COLO668 (cell line): ENCODE measurements around the gene TLR4.

Experiments
- DNase-seq: peaks from one replicate; lab custom pipeline; 2025; ENCODE audit not compliant: unreplicated experiment; lab: John Stamatoyannopoulos, UW

The TLR4 gene

GRCh38 chr9:117704024-117704575, at the start of gene TLR4:
TLR4 (plus strand) TSS chr9:117704403; CDS start chr9:117704473, 70 bp downstream.
- DNase-seq, result no peak

GRCh38 chr9:117656002-117656401, 48.2 kb upstream of the TLR4 start:
- DNase-seq, result no peak

- DNase-seq, result no peak
Measured at GRCh38 chr9:117662651-117663050, 41.6 kb upstream of the TLR4 start.

GRCh38 chr9:117664419-117664818, 39.8 kb upstream of the TLR4 start:
- DNase-seq, result no peak

GRCh38 chr9:117665601-117666385, 38.4 kb upstream of the TLR4 start:
- DNase-seq, result no peak

GRCh38 chr9:117671468-117671867, 32.7 kb upstream of the TLR4 start:
- no peak for DNase-seq

GRCh38 chr9:117672369-117672768, 31.8 kb upstream of the TLR4 start:
- no peak for DNase-seq

- no peak for DNase-seq
Measured at GRCh38 chr9:117677572-117677971, 26.6 kb upstream of the TLR4 start.

GRCh38 chr9:117678871-117679270, 25.3 kb upstream of the TLR4 start:
- no peak for DNase-seq

GRCh38 chr9:117679416-117679815, 24.8 kb upstream of the TLR4 start:
- no peak for DNase-seq

GRCh38 chr9:117681888-117682287, 22.3 kb upstream of the TLR4 start:
- DNase-seq, result no peak

GRCh38 chr9:117682955-117683710, 21.1 kb upstream of the TLR4 start:
- no peak for DNase-seq

GRCh38 chr9:117687532-117687931, 16.7 kb upstream of the TLR4 start:
- no peak for DNase-seq

- no peak for DNase-seq
Measured at GRCh38 chr9:117691367-117691766, 12.8 kb upstream of the TLR4 start.

GRCh38 chr9:117696154-117696553, 8.0 kb upstream of the TLR4 start:
- DNase-seq, result no peak

- no peak for DNase-seq
Measured at GRCh38 chr9:117697046-117697445, 7.2 kb upstream of the TLR4 start.

- no peak for DNase-seq
Measured at GRCh38 chr9:117703537-117703936, 666 bp upstream of the TLR4 start.

- no peak for DNase-seq
Measured at GRCh38 chr9:117704597-117704996, 394 bp downstream of the TLR4 start.

- DNase-seq, result no peak
Measured at GRCh38 chr9:117705386-117705785, 1.2 kb downstream of the TLR4 start.

- no peak for DNase-seq
Measured at GRCh38 chr9:117706421-117707116, 2.4 kb downstream of the TLR4 start.

GRCh38 chr9:117707561-117707960, 3.4 kb downstream of the TLR4 start:
- no peak for DNase-seq
